Activated CD8-positive, alpha-beta memory T cell treated with anti-CD3 and anti-CD28 coated beads for 36 hours (primary cell): Measurements from ENCODE around the gene SMIM35. TPM values are rescaled to one million over a fixed set of nuclear protein-coding genes. Genes with fewer than 3 reads are reported as not detected.

Experiments
- CTCF ChIA-PET: fragments of 350-600 bp; sonication (Branson Sonifier 250); formaldehyde crosslinking; loops from one replicate; lab custom pipeline; 2021; ENCODE audit warnings: antibody characterized with exemption; lab: Charles Lee
- POLR2A ChIA-PET: fragments of 350-600 bp; sonication (Branson Sonifier 250); formaldehyde crosslinking; loops from one replicate; lab custom pipeline; 2021; ENCODE audit warnings: antibody characterized with exemption; lab: Charles Lee
- total RNA-seq, 2 experiments: library from RNA; stranded (reverse); gene quantifications; one replicate each; pipeline ENCODE4 v1.2.3, GENCODE V29; 2021

Gene SMIM35
- total RNA-seq, 2 experiments from 2014 or later = 0.13 to 0.32 TPM

- CTCF ChIA-PET = interaction anchor here (0.8 to 2.7 kb wide), 2 partner anchors 12 to 80 kb away, joined by 3 to 17 read pairs; no protein-coding TSS in a partner anchor
- POLR2A ChIA-PET = interaction anchor here (0.7 kb wide), 1 partner anchor 200 kb away, joined by 3 read pairs; no protein-coding TSS in a partner anchor
Measured at GRCh38 chr11:117972629-117973502, 113.9 kb downstream of the SMIM35 start.

DNA sequence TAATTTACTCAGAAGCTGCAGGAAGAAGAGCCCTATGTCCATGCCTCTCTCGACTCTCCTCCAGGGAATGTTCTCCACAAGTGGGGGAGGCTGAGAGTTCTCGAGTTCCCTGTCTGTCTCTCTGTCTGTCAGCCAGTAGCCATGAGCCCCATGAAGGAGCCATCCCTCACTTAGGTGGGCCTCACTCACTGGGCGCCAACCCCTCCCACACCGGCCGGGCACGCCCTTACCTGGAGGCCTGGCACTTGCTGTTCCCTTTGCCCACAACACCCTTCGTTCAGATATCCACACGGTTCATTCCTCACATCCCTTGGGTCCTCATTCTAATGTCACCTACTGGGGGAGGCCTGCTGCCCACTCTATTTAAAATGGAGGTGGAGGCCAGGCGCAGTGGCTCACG lies 114.7 kb downstream of the SMIM35 start:
- CTCF ChIA-PET = no interaction called here
- POLR2A ChIA-PET = interaction anchor here (0.6 kb wide), 1 partner anchor 14 kb away, joined by 5 read pairs; the partner anchor contains the start of gene IL10RA

- CTCF ChIA-PET = interaction anchor here (0.8 to 2.1 kb wide), 8 partner anchors 12 to 83 kb away, joined by 3 to 9 read pairs (median 4); partner anchors contain the start of gene IL10RA
- POLR2A ChIA-PET = interaction anchor here (1.0 to 1.4 kb wide), 3 partner anchors 16 to 32 kb away, joined by 3 to 5 read pairs (median 5); partner anchors contain the start of gene IL10RA
Measured at GRCh38 chr11:117970400-117971024, 116.3 kb downstream of the SMIM35 start.

DNA sequence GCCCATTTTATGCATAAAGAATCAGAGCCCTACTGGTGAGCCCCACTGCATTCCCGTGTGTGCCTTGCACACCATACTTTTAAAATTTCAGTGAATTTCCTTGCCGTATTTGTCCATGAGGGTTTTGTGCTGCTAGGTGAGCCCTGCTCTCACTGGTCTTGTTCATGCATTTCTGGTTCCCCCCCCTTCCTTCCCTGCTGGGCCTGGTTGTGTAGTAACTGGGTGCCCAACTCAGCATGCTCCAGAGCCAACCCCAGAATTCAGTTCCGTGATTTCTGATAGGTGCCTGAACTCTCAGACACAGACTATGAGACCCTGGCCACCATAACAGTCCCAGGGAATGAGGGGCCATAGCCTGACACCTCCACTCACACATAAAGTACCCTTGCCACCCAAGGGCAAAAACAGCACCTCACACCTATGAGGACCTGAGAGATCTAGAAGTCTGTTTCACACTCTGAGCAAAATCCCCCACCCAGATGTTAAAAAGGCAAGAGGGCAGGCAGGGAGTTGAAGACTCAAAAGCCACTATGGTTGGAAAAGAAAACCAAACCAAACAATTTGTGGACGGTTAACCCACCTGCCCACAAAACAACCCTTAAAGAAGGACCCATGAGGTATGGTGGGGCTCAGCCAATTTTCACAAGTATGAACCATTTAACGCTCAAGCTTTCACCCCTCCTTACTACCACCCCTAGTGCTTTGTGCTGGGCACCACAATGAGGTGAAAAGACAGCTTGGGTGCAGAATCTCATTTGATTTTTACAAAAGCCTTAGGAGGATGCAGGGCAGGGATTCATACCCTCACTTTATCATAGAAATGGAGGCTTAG lies 117.4 kb downstream of the SMIM35 start:
- POLR2A ChIA-PET = interaction anchor here (0.5 to 1.4 kb wide), 5 partner anchors 10 to 414 kb away, joined by 3 to 8 read pairs (median 3); no protein-coding TSS in a partner anchor
- CTCF ChIA-PET = interaction anchor here (0.5 to 2.1 kb wide), 5 partner anchors 16 to 313 kb away, joined by 3 to 9 read pairs (median 4); partner anchors contain the start of gene IL10RA

GRCh38 chr11:117966908-117967307 lies 119.9 kb downstream of the SMIM35 start:
- POLR2A ChIA-PET = interaction anchor here (0.8 to 1.2 kb wide), 2 partner anchors 16 to 84 kb away, joined by 3 to 6 read pairs; no protein-coding TSS in a partner anchor
- CTCF ChIA-PET = interaction anchor here (0.6 kb wide), 1 partner anchor 131 kb away, joined by 5 read pairs; no protein-coding TSS in a partner anchor

DNA sequence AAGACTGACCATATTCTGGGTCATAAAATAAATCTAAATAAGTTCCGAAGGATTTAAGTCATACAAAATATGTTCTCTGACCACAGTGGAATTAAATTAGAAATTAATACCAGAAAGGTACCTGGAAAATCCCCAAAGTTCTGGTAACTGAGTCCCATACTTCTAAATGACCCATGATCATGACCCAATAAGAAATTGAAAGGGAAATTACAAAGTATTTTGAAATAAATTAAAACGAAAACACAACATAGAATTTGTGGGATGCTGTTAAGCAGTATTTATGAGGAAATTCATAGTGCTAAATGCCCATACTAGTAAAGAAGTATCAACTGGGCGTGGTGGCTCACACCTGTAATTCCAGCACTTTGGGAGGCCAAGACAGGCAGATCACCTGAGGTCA lies 123.9 kb downstream of the SMIM35 start:
- CTCF ChIA-PET = interaction anchor here (1.0 to 1.3 kb wide), 2 partner anchors 10 to 12 kb away, joined by 3 read pairs; no protein-coding TSS in a partner anchor
- POLR2A ChIA-PET = no interaction called here

DNA sequence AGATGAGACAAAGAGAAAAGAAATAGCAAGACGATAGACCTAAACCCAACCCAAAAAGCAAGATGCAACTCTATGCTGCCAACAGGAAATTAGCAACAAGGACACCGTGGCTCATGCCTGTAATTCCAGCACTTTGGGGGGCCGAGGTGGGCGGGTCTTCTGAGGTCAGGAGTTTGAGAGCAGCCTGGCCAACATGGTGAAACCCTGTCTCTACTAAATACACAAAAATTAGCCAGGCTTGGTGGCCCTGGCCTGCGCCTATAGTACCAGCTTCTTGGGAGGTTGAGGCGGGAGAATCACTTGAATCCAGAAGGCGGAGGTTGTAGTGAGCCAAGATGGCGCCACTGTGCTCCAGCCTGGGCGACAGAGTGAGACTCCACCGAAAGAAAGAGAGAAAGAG lies 124.9 kb downstream of the SMIM35 start:
- ChIA-PET CTCF (interaction anchor here (0.9 to 1.3 kb wide), 2 partner anchors 9 to 15 kb away, joined by 3 read pairs; no protein-coding TSS in a partner anchor), POLR2A (no interaction called here)

GRCh38 chr11:117960406-117960805 lies 126.4 kb downstream of the SMIM35 start:
- ChIA-PET CTCF (interaction anchor here (1.1 to 1.5 kb wide), 4 partner anchors 10 to 137 kb away, joined by 3 to 6 read pairs (median 5); no protein-coding TSS in a partner anchor), POLR2A (interaction anchor here (1.0 kb wide), 2 partner anchors 27 to 42 kb away, joined by 3 to 4 read pairs; no protein-coding TSS in a partner anchor)

DNA sequence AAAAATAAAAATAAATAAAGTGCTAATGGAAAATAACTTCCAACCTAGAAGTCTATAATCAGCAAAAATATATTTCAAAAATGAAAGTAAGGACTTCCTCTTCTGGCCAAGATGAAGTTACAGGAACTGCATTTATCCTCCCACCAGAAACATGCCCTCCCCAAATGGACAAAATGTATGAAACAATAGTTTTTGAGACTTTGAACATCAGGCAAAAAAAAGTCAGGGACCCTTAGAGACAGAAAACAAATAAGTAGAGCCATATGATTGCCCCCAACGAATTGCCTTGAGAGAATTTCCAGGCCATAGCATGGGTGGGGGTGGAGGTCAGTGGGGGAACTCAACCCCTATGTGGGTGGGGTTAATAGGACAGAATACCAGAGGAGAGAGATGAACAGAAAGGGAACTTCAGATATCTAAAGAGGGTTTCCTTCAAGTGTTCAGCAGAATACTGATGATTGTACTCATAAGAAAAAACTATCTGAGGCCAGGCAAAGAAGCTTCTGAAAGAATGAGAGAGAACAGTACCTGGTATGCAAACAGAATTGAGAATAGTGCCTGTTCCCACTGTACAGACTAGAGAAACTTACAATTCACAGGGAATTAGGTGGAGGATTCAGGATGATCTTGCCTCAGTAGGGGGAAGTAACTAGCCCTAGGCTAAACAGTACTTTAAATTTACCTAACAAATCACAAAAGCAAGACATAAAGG lies 127.2 kb downstream of the SMIM35 start:
- POLR2A ChIA-PET = interaction anchor here (1.0 kb wide), 2 partner anchors 28 to 43 kb away, joined by 3 to 4 read pairs; no protein-coding TSS in a partner anchor
- CTCF ChIA-PET = interaction anchor here (1.1 to 1.5 kb wide), 4 partner anchors 9 to 136 kb away, joined by 3 to 6 read pairs (median 5); no protein-coding TSS in a partner anchor

DNA sequence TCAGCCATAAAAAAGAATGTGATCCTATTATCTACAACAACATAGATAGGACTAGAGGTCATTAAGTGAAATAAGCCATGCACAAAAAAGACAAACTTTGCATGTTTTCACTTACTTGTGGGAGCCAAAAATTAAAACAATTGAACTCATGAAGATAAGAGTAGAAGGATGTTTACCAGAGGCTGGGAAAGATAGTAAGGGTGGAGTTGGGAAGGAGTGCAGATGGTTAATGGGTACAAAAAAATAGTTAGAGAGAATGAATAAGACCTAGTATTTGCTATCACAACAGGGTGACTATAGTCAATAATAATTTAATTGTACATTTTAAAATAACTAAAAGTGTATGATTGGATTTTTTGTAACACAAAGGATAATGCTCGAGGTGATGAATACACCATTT lies 127.8 kb downstream of the SMIM35 start:
- CTCF ChIA-PET = no interaction called here
- POLR2A ChIA-PET = no interaction called here

Other genes starting within 250 kb of the SMIM35 start
- under 1 TPM in 1 of 2 experiments, not detected in 1; 0.10 TPM for gene FXYD6, start 210.3 kb downstream of the SMIM35 start, total RNA-seq
- 1 to 10 TPM; 1.2 to 1.7 TPM for gene TMPRSS13, start 157.6 kb downstream of the SMIM35 start, total RNA-seq
- 10 to 100 TPM; 58.1 to 62.6 TPM for gene IL10RA, start 100.6 kb downstream of the SMIM35 start, total RNA-seq
- gene TMPRSS4, start 9.9 kb downstream of the SMIM35 start, total RNA-seq = not detected
- under 1 TPM; 0.19 to 0.29 TPM for gene SCN4B, start 65.9 kb upstream of the SMIM35 start, total RNA-seq
- gene SCN2B, start 89.7 kb upstream of the SMIM35 start, total RNA-seq = not detected
- 100 to 1,000 TPM; 300 to 305 TPM for gene JAML, start 138.0 kb upstream of the SMIM35 start, total RNA-seq
- 10 to 100 TPM; 83.9 to 84.1 TPM for gene MPZL3, start 165.4 kb upstream of the SMIM35 start, total RNA-seq
- gene MPZL2, start 177.3 kb upstream of the SMIM35 start, total RNA-seq = 1 to 10 TPM; 6.1 to 7.8 TPM
- 100 to 1,000 TPM; 491 to 500 TPM for gene CD3E, start 217.8 kb upstream of the SMIM35 start, total RNA-seq